HepG2 (cell line): ENCODE data around the gene RMI2. TPM values are rescaled to one million over a fixed set of nuclear protein-coding genes. Genes with fewer than 3 reads are reported as not detected.

Source experiments
- AGO2 ChIP-seq: fragments of 200-400 bp; formaldehyde crosslinking; optimal IDR thresholded peaks from 2 replicates; pipeline ENCODE3; 2017; ENCODE audit warnings: mild to moderate bottlenecking, low read depth, low read length, moderate library complexity
- FIP1L1 ChIP-seq: fragments of 200-400 bp; formaldehyde crosslinking; IDR thresholded peaks from 2 replicates; pipeline ENCODE4 v1.6.1; 2018; ENCODE audit warnings: low read depth, mild to moderate bottlenecking, low read length, moderate library complexity, borderline replicate concordance; ENCODE audit not compliant: insufficient read depth
- GFI1 ChIP-seq: sonication (generic); formaldehyde crosslinking; IDR thresholded peaks from 2 replicates; pipeline ENCODE4 v1.5.0; 2020; ENCODE audit warnings: missing genetic modification reagents, mild to moderate bottlenecking, borderline replicate concordance
- HOXA9 ChIP-seq: sonication (generic); formaldehyde crosslinking; IDR thresholded peaks from 2 replicates; pipeline ENCODE4 v1.8.1; 2022; ENCODE audit warnings: missing genetic modification reagents, mild to moderate bottlenecking, moderate library complexity, borderline replicate concordance
- HOXD1 ChIP-seq: sonication (generic); formaldehyde crosslinking; IDR thresholded peaks from 2 replicates; pipeline ENCODE4 v1.5.0; 2020; ENCODE audit warnings: missing genetic modification reagents
- MEIS2 ChIP-seq: sonication (generic); formaldehyde crosslinking; IDR thresholded peaks from 2 replicates; pipeline ENCODE4 v1.9.0; 2021; ENCODE audit warnings: mild to moderate bottlenecking, missing genetic modification reagents
- SAFB2 ChIP-seq: sonication (generic); formaldehyde crosslinking; IDR thresholded peaks from 2 replicates; pipeline ENCODE4 v1.5.1; 2020; ENCODE audit warnings: missing genetic modification reagents, low read depth, mild to moderate bottlenecking, borderline replicate concordance
- ZFAT ChIP-seq: sonication (generic); formaldehyde crosslinking; conservative IDR thresholded peaks from 2 replicates; pipeline ENCODE4 v1.8.1; 2023; ENCODE audit warnings: missing genetic modification reagents, inconsistent platforms
- ZFP41 ChIP-seq: sonication (generic); formaldehyde crosslinking; IDR thresholded peaks from 2 replicates; pipeline ENCODE4 v1.4.0; 2020; ENCODE audit warnings: mild to moderate bottlenecking, missing genetic modification reagents, borderline replicate concordance
- ZNF207 ChIP-seq: fragments of 450-650 bp; IDR thresholded peaks from 2 replicates; pipeline ENCODE4 v1.6.1; 2016; ENCODE audit warnings: antibody characterized with exemption, borderline replicate concordance
- ZNF235 ChIP-seq: sonication (generic); formaldehyde crosslinking; IDR thresholded peaks from 2 replicates; pipeline ENCODE4 v1.8.1; 2023; ENCODE audit warnings: mild to moderate bottlenecking, missing genetic modification reagents, borderline replicate concordance
- ZNF282 ChIP-seq: fragments of 450-650 bp; IDR thresholded peaks from 2 replicates; pipeline ENCODE4 v1.6.1; 2018; ENCODE audit not compliant: partially characterized antibody
- ZNF703 ChIP-seq: sonication (generic); formaldehyde crosslinking; IDR thresholded peaks from 2 replicates; pipeline ENCODE4 v1.5.1; 2020; ENCODE audit warnings: missing genetic modification reagents, mild to moderate bottlenecking, moderate library complexity, borderline replicate concordance
- polyA plus RNA-seq, 8 experiments: library from polyadenylated mRNA; depleted of rRNA in 3 of 8; stranded (reverse) in 7 of 8; unstranded in 1 of 8; fragments of >200 nt; fragmentation: Illumina TruSeq in 4 of 8; extraction: Trizol in 4 of 8; gene quantifications; 2 replicates each; pipeline versions ENCODE4 v1.2.1 to v1.2.3, GENCODE V29; 2011 to 2016; ENCODE audit warnings: low read depth in 4 of 8, missing spikeins in 1 of 8, mixed read lengths in 1 of 8; ENCODE audit not compliant: insufficient read depth in 1 of 8
- total RNA-seq, 5 experiments: library from RNA; depleted of rRNA; stranded (reverse); fragments of >200 nt; fragmentation: Illumina TruSeq; extraction: Trizol; gene quantifications; 2 replicates each; pipeline ENCODE4 v1.2.3, GENCODE V29; 2016; ENCODE audit warnings: low read depth in 1 of 5
- TF ChIP-seq, protein P1 (sequence below): IDR thresholded peaks from 2 replicates; pipeline ENCODE4 v1.6.1; 2018; ENCODE audit warnings: missing genetic modification reagents
- TF ChIP-seq, protein P2 (sequence below): sonication (generic); formaldehyde crosslinking; IDR thresholded peaks from 2 replicates; pipeline ENCODE4 v1.4.0; 2020; ENCODE audit warnings: mild to moderate bottlenecking, missing genetic modification reagents
- TF ChIP-seq, protein P3 (sequence below): sonication (generic); formaldehyde crosslinking; IDR thresholded peaks from 2 replicates; pipeline ENCODE4 v1.4.0; 2020; ENCODE audit warnings: mild to moderate bottlenecking, missing genetic modification reagents
- TF ChIP-seq, protein P4 (sequence below): sonication (generic); formaldehyde crosslinking; IDR thresholded peaks from 2 replicates; pipeline ENCODE4 v1.5.0; 2020; ENCODE audit warnings: missing genetic modification reagents
- TF ChIP-seq, protein P5 (sequence below): sonication (generic); formaldehyde crosslinking; IDR thresholded peaks from 2 replicates; pipeline ENCODE4 v1.4.0; 2020; ENCODE audit warnings: mild to moderate bottlenecking, missing genetic modification reagents
- TF ChIP-seq, protein P6 (sequence below), 2 experiments: sonication (generic) in 1 of 2; formaldehyde crosslinking in 1 of 2; IDR thresholded peaks; 2 replicates each; pipeline versions ENCODE4 v1.4.0 to v1.6.1; 2018 to 2020; ENCODE audit warnings: missing genetic modification reagents in 2 of 2, borderline replicate concordance in 1 of 2, low read depth in 1 of 2, mild to moderate bottlenecking in 1 of 2, missing biosample characterization in 1 of 2

Gene RMI2
- total and polyA plus RNA-seq, 2 of the 13 experiments (the other 11 are each of a cell fraction or from before 2014, with no cell fraction given), result 24.5 to 55.7 TPM

DNA sequence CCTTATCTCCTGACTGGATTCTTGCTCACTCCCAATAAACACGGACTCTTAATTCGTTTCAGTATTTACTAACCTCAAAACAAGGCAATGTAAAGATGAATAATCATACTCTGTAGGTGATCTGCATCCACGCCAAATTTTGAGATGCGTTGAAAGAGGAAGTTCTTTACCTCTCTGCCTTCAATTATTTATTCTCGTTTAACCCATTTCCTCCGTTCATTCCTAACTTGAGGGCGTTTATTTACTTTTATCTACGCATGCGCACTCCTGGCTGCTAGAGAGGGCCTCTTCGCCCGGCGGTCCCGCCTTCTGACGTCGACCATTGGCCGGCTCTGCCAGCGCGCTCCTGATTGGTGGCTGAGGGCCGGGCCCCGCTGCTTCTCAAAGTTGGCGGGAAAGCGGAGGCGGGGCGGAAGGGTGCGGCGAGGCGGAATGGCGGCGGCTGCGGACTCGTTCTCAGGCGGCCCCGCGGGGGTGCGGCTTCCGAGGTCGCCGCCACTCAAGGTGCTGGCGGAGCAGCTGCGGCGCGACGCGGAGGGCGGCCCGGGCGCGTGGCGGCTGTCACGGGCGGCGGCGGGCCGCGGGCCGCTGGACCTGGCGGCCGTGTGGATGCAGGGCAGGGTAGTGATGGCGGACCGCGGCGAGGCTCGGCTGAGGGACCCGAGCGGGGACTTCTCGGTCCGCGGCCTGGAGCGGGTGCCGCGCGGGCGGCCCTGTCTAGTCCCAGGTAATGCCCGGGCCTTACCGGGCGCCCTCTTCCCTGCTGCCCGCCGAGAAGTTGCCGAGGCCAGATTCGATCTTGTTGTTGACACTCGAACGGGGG lies at the start of gene RMI2 (continued):
- no peak for TF ChIP-seq ZFAT
- TF ChIP-seq, protein P1, sequence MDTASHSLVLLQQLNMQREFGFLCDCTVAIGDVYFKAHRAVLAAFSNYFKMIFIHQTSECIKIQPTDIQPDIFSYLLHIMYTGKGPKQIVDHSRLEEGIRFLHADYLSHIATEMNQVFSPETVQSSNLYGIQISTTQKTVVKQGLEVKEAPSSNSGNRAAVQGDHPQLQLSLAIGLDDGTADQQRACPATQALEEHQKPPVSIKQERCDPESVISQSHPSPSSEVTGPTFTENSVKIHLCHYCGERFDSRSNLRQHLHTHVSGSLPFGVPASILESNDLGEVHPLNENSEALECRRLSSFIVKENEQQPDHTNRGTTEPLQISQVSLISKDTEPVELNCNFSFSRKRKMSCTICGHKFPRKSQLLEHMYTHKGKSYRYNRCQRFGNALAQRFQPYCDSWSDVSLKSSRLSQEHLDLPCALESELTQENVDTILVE (CRISPR knock-in tag), result peak; percentile 35; the same call in 1 of the 2 replicates
- TF ChIP-seq, protein P2, sequence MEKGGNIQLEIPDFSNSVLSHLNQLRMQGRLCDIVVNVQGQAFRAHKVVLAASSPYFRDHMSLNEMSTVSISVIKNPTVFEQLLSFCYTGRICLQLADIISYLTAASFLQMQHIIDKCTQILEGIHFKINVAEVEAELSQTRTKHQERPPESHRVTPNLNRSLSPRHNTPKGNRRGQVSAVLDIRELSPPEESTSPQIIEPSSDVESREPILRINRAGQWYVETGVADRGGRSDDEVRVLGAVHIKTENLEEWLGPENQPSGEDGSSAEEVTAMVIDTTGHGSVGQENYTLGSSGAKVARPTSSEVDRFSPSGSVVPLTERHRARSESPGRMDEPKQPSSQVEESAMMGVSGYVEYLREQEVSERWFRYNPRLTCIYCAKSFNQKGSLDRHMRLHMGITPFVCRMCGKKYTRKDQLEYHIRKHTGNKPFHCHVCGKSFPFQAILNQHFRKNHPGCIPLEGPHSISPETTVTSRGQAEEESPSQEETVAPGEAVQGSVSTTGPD (CRISPR knock-in tag), result no peak
- TF ChIP-seq GFI1 (CRISPR knock-in tag), result peak; percentile 59; the same call in 1 of the 2 replicates
- TF ChIP-seq, protein P3, sequence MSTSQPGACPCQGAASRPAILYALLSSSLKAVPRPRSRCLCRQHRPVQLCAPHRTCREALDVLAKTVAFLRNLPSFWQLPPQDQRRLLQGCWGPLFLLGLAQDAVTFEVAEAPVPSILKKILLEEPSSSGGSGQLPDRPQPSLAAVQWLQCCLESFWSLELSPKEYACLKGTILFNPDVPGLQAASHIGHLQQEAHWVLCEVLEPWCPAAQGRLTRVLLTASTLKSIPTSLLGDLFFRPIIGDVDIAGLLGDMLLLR (CRISPR knock-in tag), result peak; percentile 93
- TF ChIP-seq ZNF282, result no peak
- no peak; the same call in 1 of the 2 replicates for TF ChIP-seq SAFB2 (CRISPR knock-in tag)
- peak; percentile 51; the same call in 1 of the 2 replicates for TF ChIP-seq HOXD1 (CRISPR knock-in tag)
- TF ChIP-seq, protein P4, sequence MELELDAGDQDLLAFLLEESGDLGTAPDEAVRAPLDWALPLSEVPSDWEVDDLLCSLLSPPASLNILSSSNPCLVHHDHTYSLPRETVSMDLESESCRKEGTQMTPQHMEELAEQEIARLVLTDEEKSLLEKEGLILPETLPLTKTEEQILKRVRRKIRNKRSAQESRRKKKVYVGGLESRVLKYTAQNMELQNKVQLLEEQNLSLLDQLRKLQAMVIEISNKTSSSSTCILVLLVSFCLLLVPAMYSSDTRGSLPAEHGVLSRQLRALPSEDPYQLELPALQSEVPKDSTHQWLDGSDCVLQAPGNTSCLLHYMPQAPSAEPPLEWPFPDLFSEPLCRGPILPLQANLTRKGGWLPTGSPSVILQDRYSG (CRISPR knock-in tag), result 0 out of 2 replicates have a peak, but pooled peaks have one; percentile 79
- TF ChIP-seq, protein P5, sequence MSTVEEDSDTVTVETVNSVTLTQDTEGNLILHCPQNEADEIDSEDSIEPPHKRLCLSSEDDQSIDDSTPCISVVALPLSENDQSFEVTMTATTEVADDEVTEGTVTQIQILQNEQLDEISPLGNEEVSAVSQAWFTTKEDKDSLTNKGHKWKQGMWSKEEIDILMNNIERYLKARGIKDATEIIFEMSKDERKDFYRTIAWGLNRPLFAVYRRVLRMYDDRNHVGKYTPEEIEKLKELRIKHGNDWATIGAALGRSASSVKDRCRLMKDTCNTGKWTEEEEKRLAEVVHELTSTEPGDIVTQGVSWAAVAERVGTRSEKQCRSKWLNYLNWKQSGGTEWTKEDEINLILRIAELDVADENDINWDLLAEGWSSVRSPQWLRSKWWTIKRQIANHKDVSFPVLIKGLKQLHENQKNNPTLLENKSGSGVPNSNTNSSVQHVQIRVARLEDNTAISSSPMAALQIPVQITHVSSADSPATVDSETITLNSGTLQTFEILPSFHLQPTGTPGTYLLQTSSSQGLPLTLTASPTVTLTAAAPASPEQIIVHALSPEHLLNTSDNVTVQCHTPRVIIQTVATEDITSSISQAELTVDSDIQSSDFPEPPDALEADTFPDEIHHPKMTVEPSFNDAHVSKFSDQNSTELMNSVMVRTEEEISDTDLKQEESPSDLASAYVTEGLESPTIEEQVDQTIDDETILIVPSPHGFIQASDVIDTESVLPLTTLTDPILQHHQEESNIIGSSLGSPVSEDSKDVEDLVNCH (CRISPR knock-in tag), result no peak
- TF ChIP-seq AGO2, result peak; percentile 38
- no peak for TF ChIP-seq ZNF703
- TF ChIP-seq FIP1L1, result no peak
- peak; percentile 58; the same call in 1 of the 2 replicates for TF ChIP-seq ZNF235 (CRISPR knock-in tag)
- no peak for TF ChIP-seq ZNF207
- TF ChIP-seq, protein P6, sequence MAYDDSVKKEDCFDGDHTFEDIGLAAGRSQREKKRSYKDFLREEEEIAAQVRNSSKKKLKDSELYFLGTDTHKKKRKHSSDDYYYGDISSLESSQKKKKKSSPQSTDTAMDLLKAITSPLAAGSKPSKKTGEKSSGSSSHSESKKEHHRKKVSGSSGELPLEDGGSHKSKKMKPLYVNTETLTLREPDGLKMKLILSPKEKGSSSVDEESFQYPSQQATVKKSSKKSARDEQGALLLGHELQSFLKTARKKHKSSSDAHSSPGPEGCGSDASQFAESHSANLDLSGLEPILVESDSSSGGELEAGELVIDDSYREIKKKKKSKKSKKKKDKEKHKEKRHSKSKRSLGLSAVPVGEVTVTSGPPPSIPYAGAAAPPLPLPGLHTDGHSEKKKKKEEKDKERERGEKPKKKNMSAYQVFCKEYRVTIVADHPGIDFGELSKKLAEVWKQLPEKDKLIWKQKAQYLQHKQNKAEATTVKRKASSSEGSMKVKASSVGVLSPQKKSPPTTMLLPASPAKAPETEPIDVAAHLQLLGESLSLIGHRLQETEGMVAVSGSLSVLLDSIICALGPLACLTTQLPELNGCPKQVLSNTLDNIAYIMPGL (CRISPR knock-in tag; IDR thresholded peaks at IDR 0.05; ENCODE audit: borderline replicate concordance in 1 of 2, low read depth in 1 of 2), result peak in 1 of 2 experiments; percentile 18; a peak in 1 of 4 replicates
- TF ChIP-seq HOXA9 (CRISPR knock-in tag), result peak; percentile 86
- TF ChIP-seq ZFP41 (CRISPR knock-in tag), result no peak
- peak; percentile 85 for TF ChIP-seq MEIS2 (CRISPR knock-in tag)
